Pancreas (tissue), 10 donors: Measurements from ENCODE around the gene GPC6. TPM values are rescaled to one million over a fixed set of nuclear protein-coding genes. Genes with fewer than 3 reads are reported as not detected.

Source experiments
- ATAC-seq, 4 donors: fragments of 200-7000 bp; cut with Tn5 transposase; one replicate each; pipeline versions ENCODE4 v1.8.0 to v1.9.1; 2020; ENCODE audit warnings: mild to moderate bottlenecking in 4 of 4, moderate library complexity in 4 of 4
- DNase-seq, 6 donors: peaks; one replicate each; pipeline ENCODE4 v3.0.0-alpha.2; 2020
- FAIRE-seq: peaks from 2 replicates; lab custom pipeline; 2012; peaks lifted over from hg19 to GRCh38; lab: Jason Lieb, UNC
- H3K27ac ChIP-seq, 4 donors: fragments of 200-600 bp; sonication (generic); 1 replicate in 3 of 4; 2 replicates in 1 of 4; pipeline versions ENCODE4 v1.5.0 to v1.8.0; 2020
- H3K27me3 ChIP-seq, 4 donors: fragments of 200-600 bp; one replicate each; pipeline ENCODE4 v1.8.0; 2021
- H3K36me3 ChIP-seq, 3 donors: fragments of 200-600 bp; sonication (generic) in 1 of 3; one replicate each; pipeline versions ENCODE4 v1.5.0 to v1.8.0; 2020 to 2021
- H3K4me1 ChIP-seq, 3 donors: fragments of 200-600 bp; one replicate each; pipeline ENCODE4 v1.8.0; 2021
- H3K4me3 ChIP-seq, 4 donors: fragments of 200-600 bp; sonication (generic) in 2 of 4; one replicate each; pipeline versions ENCODE4 v1.5.0 to v1.8.0; 2020 to 2021
- H3K9me3 ChIP-seq, 4 donors: fragments of 200-600 bp; one replicate each; pipeline ENCODE4 v1.8.0; 2021
- WGBS, 2 donors: extraction: QIAGEN DNeasy Blood & Tissue Kit; methylation state at CpG; one replicate each; pipeline ENCODE4 v1.1.7; 2013; 5-methylcytosine and 5-hydroxymethylcytosine counted together
- intact Hi-C, 3 donors: fragments of 100-400 bp; cut with DNase I; formaldehyde crosslinking; loops; one replicate each; pipeline versions ENCODE4 v1.11.1 to v1.14.2; 2022
- polyA plus RNA-seq, 2 donors: library from polyadenylated mRNA; stranded (reverse); fragments of 200-250 nt; gene quantifications; one replicate each; pipeline ENCODE4 v1.2.3, GENCODE V29; 2013
- total RNA-seq, 6 donors: library from RNA; stranded (reverse); fragmentation: NEBNext Ultra II Directional in 4 of 6; extraction: Animal tissue kit (Norgen Biotek cat#: 25700) in 4 of 6; gene quantifications; one replicate each; pipeline versions ENCODE4 v1.2.1 to v1.2.4, GENCODE V29; 2021 to 2023
- TF ChIP-seq, protein P1 (sequence below), 4 donors: fragments of 200-600 bp; sonication (generic) in 3 of 4; IDR thresholded peaks; one replicate each; pipeline versions ENCODE4 v1.5.0 to v1.8.0; 2021; ENCODE audit warnings: antibody characterized with exemption in 4 of 4
- donor health status: healthy with polysubstance abuse.
- donor health status: DM: no; HTN: no; CAD: no; lungs with moderate emphysema.
- donor health status: DM: no; HTN: no; CAD: no.
- donor health status: control.
- donor health status: control.
- donor health status: Bipolar disorder and iron deficiency.
- donor health status: DM: yes; HTN: yes; CAD: no.
- donor health status: DM: no; HTN: no; CAD: no.
- donor health status: DM: no; HTN: no; CAD: no.
- donor health status: DM: yes; HTN: yes; CAD: no.

Gene GPC6
- total and polyA plus RNA-seq, 8 donors: 0.23 to 3.3 (median 1.2) TPM

DNA sequence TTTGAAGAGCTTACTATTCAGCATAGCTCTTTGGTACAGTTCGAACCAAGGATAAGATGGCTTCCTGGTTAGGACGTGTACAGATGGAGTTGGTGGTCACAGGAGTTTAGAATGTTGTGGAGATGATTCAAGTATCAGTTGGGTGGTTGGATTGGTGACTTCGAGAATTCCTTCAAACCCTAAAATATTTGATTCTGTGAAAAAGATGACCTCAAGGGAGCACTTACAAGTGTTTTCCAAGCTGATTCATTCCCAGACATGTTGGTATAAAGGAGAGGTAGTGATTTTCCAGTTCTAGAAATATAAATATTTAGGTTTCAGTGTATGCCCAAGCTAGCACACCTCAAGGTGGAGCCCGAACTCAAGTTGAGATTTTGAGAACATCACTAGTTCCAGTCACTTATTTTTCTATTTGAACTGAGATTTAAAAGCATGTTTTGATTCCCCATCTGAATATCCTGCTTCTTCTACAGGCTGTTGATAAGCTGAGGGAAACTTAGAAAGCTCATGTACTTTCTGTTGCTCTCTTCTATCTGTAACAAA is 946.8 kb downstream of the GPC6 start:
- no peak overlapping the region for H3K27ac ChIP-seq
- H3K9me3 ChIP-seq: no peaks in the 10 kb centered on the region
- FAIRE-seq (no peak), DNase-seq (no peak), ATAC-seq (no peak)
- peaks cover 4 to 13% (median 12%) of the 10 kb centered on the region in 3 donors for H3K4me1 ChIP-seq
- intact Hi-C loops: no loop called here
- TF ChIP-seq, protein P1, sequence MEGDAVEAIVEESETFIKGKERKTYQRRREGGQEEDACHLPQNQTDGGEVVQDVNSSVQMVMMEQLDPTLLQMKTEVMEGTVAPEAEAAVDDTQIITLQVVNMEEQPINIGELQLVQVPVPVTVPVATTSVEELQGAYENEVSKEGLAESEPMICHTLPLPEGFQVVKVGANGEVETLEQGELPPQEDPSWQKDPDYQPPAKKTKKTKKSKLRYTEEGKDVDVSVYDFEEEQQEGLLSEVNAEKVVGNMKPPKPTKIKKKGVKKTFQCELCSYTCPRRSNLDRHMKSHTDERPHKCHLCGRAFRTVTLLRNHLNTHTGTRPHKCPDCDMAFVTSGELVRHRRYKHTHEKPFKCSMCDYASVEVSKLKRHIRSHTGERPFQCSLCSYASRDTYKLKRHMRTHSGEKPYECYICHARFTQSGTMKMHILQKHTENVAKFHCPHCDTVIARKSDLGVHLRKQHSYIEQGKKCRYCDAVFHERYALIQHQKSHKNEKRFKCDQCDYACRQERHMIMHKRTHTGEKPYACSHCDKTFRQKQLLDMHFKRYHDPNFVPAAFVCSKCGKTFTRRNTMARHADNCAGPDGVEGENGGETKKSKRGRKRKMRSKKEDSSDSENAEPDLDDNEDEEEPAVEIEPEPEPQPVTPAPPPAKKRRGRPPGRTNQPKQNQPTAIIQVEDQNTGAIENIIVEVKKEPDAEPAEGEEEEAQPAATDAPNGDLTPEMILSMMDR (IDR thresholded peaks at IDR 0.05): no peak
- no peaks in the 10 kb centered on the region for H3K36me3 ChIP-seq
- H3K27me3 ChIP-seq: no peaks in the 10 kb centered on the region
- no peak overlapping the region for H3K4me3 ChIP-seq
- WGBS, 2 donors: 92 to 93% methylated on average over 4 of the region's 4 CpGs

DNA sequence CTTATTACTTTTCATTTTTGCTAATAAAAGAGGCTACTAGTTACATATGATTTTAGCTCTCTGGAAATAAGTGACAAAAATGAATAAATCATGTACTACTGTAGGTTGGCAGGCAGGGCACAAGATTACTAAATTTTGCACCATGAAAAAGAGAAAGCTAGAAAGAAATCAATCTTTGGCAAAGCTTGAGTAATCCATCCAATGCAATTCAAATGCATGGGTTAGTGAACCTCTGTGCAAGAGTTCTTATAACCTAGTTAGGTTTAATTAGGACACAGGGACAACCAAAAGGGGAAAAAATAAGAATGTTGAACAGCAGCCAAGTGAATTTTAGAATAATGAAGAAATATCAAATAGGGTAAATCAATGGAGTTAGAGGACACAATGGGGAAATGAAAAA is 947.4 kb downstream of the GPC6 start:
- H3K27me3 ChIP-seq: no peaks in the 10 kb centered on the region
- FAIRE-seq (no peak), ATAC-seq (no peak), DNase-seq (no peak)
- intact Hi-C loops: no loop called here
- no peak overlapping the region for H3K27ac ChIP-seq
- TF ChIP-seq, protein P1 (IDR thresholded peaks at IDR 0.05): no peak
- H3K36me3 ChIP-seq: no peaks in the 10 kb centered on the region
- peaks cover 4 to 16% (median 12%) of the 10 kb centered on the region in 3 donors for H3K4me1 ChIP-seq
- H3K9me3 ChIP-seq: no peaks in the 10 kb centered on the region
- H3K4me3 ChIP-seq: no peak overlapping the region

DNA sequence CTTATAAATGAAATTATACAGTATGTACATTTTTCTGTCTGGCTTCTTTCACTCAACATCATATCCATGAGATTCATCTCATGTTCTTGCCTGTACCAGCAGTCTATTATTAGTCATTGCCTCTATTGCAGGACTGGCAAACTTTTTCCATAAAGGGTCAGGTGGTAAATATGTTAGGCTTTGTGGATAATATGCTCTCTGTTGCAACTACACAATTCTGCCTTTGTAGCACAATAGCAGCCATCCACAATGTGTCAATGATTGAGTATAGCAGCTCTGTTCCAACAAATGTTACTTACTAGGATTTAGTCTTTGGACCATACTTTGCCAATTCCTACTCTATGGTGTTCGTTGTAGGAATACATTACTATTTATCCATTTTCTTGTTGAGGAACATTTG is 948.5 kb downstream of the GPC6 start:
- ATAC-seq (no peak), DNase-seq (no peak), FAIRE-seq (no peak)
- H3K4me3 ChIP-seq: no peak overlapping the region
- no peaks in the 10 kb centered on the region for H3K27me3 ChIP-seq
- H3K27ac ChIP-seq: no peak overlapping the region
- H3K4me1 ChIP-seq: peaks cover 4 to 16% (median 12%) of the 10 kb centered on the region in 3 donors
- H3K9me3 ChIP-seq: no peaks in the 10 kb centered on the region
- H3K36me3 ChIP-seq: no peaks in the 10 kb centered on the region
- TF ChIP-seq, protein P1 (IDR thresholded peaks at IDR 0.05): no peak
- 90% methylated on average over 1 of the region's 1 CpG for WGBS, 2 donors
- intact Hi-C loops: no loop called here

DNA sequence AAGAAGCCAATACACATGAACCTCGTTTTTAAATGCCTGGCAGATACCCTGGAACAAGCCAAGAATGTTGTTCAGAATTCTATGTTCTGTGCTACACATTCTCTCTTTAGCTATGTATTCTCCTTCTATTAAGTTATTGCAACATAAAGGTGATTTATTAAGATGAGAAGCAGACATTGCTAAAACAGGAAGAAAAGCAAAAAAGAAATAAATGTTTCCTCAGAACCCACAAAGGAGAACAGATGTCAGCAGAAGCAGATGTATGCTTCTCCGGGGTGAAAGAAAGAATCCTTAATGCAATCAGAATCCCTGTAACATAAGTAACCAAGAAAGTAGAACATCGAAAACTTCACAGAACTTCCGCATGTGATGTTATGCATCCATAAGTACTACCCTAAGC is 950.0 kb downstream of the GPC6 start:
- Histone ChIP-seq H3K27me3 (no peaks in the 10 kb centered on the region), H3K27ac (no peak overlapping the region), H3K9me3 (no peaks in the 10 kb centered on the region), H3K4me1 (peaks cover 4 to 16% (median 12%) of the 10 kb centered on the region in 3 donors), H3K4me3 (no peak overlapping the region), H3K36me3 (no peaks in the 10 kb centered on the region)
- no peak for DNase-seq
- intact Hi-C loops: no loop called here
- TF ChIP-seq, protein P1 (IDR thresholded peaks at IDR 0.05): no peak
- FAIRE-seq: no peak
- no peak for ATAC-seq
- 68 to 73% methylated on average over 4 of the region's 4 CpGs for WGBS, 2 donors

DNA sequence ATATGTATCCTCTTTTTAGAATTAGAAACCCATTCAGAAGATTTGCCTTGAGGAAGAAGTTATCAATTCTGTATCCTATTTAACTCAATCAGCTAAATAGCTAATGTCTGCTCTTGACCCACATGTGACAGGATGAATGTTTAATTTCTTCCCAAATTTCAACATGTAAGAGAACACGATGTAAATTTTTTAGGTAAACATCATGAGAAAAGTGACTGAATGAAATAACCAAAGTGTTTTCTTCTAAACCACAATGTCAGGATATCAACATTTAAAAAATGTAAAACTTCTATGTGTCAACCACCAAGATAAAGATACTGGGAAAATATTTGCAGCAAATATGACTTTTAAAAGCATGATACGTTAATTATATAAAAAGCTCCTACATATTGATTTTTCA is 950.4 kb downstream of the GPC6 start:
- Histone ChIP-seq H3K27me3 (no peaks in the 10 kb centered on the region), H3K27ac (no peak overlapping the region), H3K4me3 (no peak overlapping the region), H3K9me3 (no peaks in the 10 kb centered on the region), H3K4me1 (peaks cover 4 to 16% (median 12%) of the 10 kb centered on the region in 3 donors), H3K36me3 (no peaks in the 10 kb centered on the region)
- DNase-seq (no peak), FAIRE-seq (no peak), ATAC-seq (no peak)
- intact Hi-C loops: no loop called here
- TF ChIP-seq, protein P1 (IDR thresholded peaks at IDR 0.05): no peak
- 40 to 51% methylated on average over 2 of the region's 2 CpGs for WGBS, 2 donors
